ENCODE measurements around the gene TGOLN2. TPM values are rescaled to one million over a fixed set of nuclear protein-coding genes. Genes with fewer than 3 reads are reported as not detected.
"Not testable (repeated sequence)": the region's sequence is repeated elsewhere in the genome, so short reads cannot be mapped to it uniquely, and the experiment has no call there.

Gene TGOLN2
- total RNA-seq, 4 donors from 2014 or later: 115 to 153 (median 124) TPM

- ATAC-seq: no peak
- WGBS, 2 donors (ENCODE audit: low coverage in 1 of 2): 19 to 23% methylated on average over 10 to 12 of the region's 13 CpGs
- TF ChIP-seq EP300 (IDR thresholded peaks at IDR 0.05): no peak
- no peak for TF ChIP-seq POLR2A (IDR thresholded peaks at IDR 0.05)
- TF ChIP-seq CTCF (IDR thresholded peaks at IDR 0.05): no peak
- TF ChIP-seq POLR2AphosphoS5 (IDR thresholded peaks at IDR 0.05): no peak
Observed at GRCh38 chr2:85340034-85340892, 12.5 kb upstream of the TGOLN2 start.

GRCh38 chr2:85334928-85335327, 7.1 kb upstream of the TGOLN2 start:
- Histone ChIP-seq H3K4me3 (no peak overlapping the region), H3K27me3 (peaks cover 4% of the 10 kb centered on the region), H3K9me3 (no peaks in the 10 kb centered on the region), H3K36me3 (no peaks in the 10 kb centered on the region), H3K4me1 (no peaks in the 10 kb centered on the region), H3K27ac (no peak overlapping the region)
- WGBS, 2 donors (ENCODE audit: low coverage in 1 of 2): 46 to 100% methylated on average over 1 to 2 of the region's 2 CpGs
- ATAC-seq: no peak
- no peak for TF ChIP-seq POLR2A (IDR thresholded peaks at IDR 0.05)
- no peak for TF ChIP-seq POLR2AphosphoS5 (IDR thresholded peaks at IDR 0.05)
- TF ChIP-seq CTCF (IDR thresholded peaks at IDR 0.05): no peak
- TF ChIP-seq EP300 (IDR thresholded peaks at IDR 0.05): no peak

More at GRCh38 chr2:85340034-85340892, 12.5 kb upstream of the TGOLN2 start:
- no peaks in the 10 kb centered on the region for H3K9me3 ChIP-seq
- H3K36me3 ChIP-seq: peaks cover 0 to 37% of the 10 kb centered on the region in 2 donors
- peaks cover 0 to 4% (median 0%) of the 10 kb centered on the region in 3 donors for H3K4me1 ChIP-seq
- no peak overlapping the region for H3K27ac ChIP-seq
- no peaks in the 10 kb centered on the region for H3K27me3 ChIP-seq
- no peak overlapping the region for H3K4me3 ChIP-seq

GRCh38 chr2:85333877-85334276, 6.1 kb upstream of the TGOLN2 start:
- H3K4me1 ChIP-seq, H3K27ac ChIP-seq, H3K27me3 ChIP-seq, H3K36me3 ChIP-seq, ATAC-seq, H3K9me3 ChIP-seq, H3K4me3 ChIP-seq: not testable (repeated sequence)
- WGBS, 2 donors (ENCODE audit: low coverage in 1 of 2): 100% methylated on average over 1 of the region's 4 CpGs; no CpG with 5 or more reads in 1 of the 2 donors

- TF ChIP-seq EP300 (IDR thresholded peaks at IDR 0.05) (no peak), POLR2AphosphoS5 (IDR thresholded peaks at IDR 0.05) (no peak), POLR2A (IDR thresholded peaks at IDR 0.05) (no peak), CTCF (IDR thresholded peaks at IDR 0.05) (no peak)
- no peak for ATAC-seq
Observed at GRCh38 chr2:85330839-85331636, 3.2 kb upstream of the TGOLN2 start.

GRCh38 chr2:85329701-85330100, 1.9 kb upstream of the TGOLN2 start:
- H3K9me3 ChIP-seq, ATAC-seq, H3K4me3 ChIP-seq, H3K27ac ChIP-seq, H3K27me3 ChIP-seq, H3K36me3 ChIP-seq: not testable (repeated sequence)
- peaks cover 2 to 35% (median 20%) of the 10 kb centered on the region in 3 donors for H3K4me1 ChIP-seq
- WGBS, 2 donors (ENCODE audit: low coverage in 1 of 2): 56 to 94% methylated on average over 2 of the region's 3 CpGs

More at GRCh38 chr2:85330839-85331636, 3.2 kb upstream of the TGOLN2 start:
- H3K9me3 ChIP-seq: no peaks in the 10 kb centered on the region
- H3K4me3 ChIP-seq: no peak overlapping the region
- H3K27ac ChIP-seq: no peak overlapping the region
- H3K36me3 ChIP-seq: no peaks in the 10 kb centered on the region
- H3K4me1 ChIP-seq: peaks cover 0 to 22% (median 11%) of the 10 kb centered on the region in 3 donors
- peaks cover 4% of the 10 kb centered on the region for H3K27me3 ChIP-seq
- 60 to 90% methylated on average over 4 to 5 of the region's 13 CpGs for WGBS, 2 donors (ENCODE audit: low coverage in 1 of 2)

All from gastroesophageal sphincter (tissue), 4 donors.